Fibroblast of pulmonary artery (primary cell): Measurements from ENCODE around the gene CASTOR1.

Experiments
- DNase-seq: peaks from one replicate; pipeline ENCODE4 v3.0.0-alpha.2; 2010; ENCODE audit warnings: low read depth
- H3K4me3 ChIP-seq: replicated peaks from 2 replicates; pipeline ENCODE4 v1.5.1; 2011; ENCODE audit warnings: low read depth, mild to moderate bottlenecking, control low read depth, low read length, moderate library complexity
- TF ChIP-seq, protein P1 (sequence below): IDR thresholded peaks from 2 replicates; pipeline ENCODE4 v1.5.1; 2011; ENCODE audit warnings: mild to moderate bottlenecking, control low read depth, low read length, inconsistent platforms; ENCODE audit errors: missing control alignments

The CASTOR1 gene

DNA sequence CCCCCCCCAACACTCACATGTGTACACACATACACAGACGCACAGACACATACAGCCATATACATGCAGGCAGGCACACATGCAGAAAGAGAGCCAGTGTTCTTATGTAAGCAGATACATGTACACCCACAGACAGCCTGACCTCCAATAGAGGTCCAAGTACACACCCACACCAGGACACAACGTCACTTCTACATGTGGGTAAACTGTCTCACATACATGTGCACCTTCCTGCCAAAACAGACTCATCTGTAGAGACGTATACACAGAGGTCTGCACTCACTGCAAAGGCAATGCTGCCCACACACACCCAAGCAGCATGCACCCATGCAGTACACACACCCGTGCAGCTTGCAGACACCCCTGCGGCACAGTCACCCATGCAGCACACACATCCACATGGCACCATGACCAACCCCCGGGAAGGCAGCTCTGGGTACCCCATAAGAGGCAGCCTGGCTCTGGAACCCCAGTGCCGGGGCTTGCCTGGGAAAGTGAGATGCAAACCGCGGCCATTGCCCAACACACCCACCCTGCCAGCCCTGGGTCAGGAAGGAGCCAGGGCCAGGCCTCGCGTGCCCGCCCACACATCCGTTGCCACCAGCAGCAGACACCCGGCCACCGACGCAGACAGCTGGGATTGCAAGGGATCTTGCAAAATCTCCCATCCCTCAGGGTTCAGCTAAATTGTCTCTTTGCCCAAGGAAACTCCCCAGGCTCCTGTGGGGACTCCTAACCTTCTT lies 10.1 kb downstream of the CASTOR1 start:
- H3K4me3 ChIP-seq, result no peak overlapping the region
- TF ChIP-seq, protein P1, sequence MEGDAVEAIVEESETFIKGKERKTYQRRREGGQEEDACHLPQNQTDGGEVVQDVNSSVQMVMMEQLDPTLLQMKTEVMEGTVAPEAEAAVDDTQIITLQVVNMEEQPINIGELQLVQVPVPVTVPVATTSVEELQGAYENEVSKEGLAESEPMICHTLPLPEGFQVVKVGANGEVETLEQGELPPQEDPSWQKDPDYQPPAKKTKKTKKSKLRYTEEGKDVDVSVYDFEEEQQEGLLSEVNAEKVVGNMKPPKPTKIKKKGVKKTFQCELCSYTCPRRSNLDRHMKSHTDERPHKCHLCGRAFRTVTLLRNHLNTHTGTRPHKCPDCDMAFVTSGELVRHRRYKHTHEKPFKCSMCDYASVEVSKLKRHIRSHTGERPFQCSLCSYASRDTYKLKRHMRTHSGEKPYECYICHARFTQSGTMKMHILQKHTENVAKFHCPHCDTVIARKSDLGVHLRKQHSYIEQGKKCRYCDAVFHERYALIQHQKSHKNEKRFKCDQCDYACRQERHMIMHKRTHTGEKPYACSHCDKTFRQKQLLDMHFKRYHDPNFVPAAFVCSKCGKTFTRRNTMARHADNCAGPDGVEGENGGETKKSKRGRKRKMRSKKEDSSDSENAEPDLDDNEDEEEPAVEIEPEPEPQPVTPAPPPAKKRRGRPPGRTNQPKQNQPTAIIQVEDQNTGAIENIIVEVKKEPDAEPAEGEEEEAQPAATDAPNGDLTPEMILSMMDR, result no peak
- DNase-seq, result no peak

DNA sequence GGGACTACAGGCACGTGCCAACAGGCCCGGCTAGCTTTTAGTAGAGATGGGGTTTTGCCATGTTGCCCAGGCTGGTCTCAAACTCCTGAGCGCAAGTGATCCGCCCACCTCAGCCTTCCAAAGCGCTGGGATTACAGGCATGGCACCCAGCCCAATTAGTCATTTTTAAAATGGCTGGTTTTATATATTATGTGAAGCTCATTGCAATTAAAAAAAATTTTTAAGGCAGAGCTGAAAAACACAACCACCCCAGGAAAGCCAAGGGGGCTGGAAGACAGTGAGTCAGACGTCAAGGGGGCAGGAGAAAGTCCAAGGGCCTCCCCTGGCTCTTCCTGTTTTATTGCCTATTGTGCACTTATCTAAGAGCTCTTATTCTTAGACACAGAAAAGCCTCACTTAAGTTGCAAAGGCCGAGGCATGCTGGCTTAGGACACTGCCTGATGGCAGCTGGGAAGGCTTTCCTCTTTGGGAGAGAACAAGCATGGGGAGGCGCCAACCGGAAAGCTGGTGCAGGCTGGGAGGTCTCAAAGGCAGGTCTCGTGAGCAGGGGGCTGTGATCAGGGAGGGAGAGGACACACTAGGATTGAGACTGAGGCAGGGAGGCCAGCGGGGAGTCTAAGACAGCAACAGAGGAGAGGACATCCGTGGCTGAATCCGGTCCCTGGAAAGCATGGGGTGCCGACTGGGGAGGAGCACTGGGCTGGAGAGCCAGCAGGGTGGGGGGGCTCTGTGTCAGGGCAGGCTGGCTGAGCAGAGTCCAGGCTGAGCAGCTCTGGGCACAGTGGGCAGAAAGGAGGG lies 11.6 kb downstream of the CASTOR1 start:
- DNase-seq, result peak; percentile 93
- H3K4me3 ChIP-seq, result peak overlapping the region; percentile 22
- TF ChIP-seq, protein P1, result no peak

DNA sequence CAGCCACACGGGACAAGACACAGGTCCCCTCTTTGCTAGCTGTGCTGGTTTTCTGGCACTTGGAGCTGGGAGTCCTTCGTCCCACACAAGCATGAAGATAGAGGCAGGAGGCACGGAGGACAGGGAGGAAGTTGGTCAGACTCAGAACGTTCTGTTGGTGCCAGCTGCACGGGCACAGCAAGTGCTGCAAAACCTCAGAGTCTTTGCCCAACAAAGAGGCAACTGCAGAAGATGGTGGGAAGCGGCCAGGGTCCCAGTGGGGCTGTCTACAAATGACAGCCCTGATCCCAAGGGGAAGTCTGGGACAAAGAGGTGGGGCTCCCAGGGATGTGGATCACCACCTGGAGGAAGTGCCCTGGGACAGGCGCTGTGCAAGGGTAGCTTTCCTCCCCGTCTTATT lies 13.3 kb downstream of the CASTOR1 start:
- no peak overlapping the region for H3K4me3 ChIP-seq
- no peak for DNase-seq
- TF ChIP-seq, protein P1, result no peak

DNA sequence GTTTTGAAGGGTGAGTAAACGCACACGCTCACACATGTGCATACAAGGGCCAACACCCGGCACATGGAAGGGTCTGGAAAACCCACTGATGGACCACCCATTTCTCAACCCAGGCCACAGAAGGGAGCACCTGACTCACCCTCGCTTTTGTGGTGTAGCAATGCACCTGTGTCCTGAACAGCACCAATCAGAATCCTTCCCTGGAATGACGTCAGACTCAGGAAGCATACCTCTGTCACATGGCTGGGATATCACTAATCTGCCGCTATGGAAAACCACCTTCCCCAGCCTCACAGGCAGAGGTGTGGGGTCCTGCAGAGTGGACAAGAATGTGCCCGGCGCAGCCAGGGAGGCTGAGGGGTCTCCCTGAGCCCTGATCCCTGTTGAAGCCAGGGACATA lies 13.7 kb downstream of the CASTOR1 start:
- no peak overlapping the region for H3K4me3 ChIP-seq
- TF ChIP-seq, protein P1, result no peak
- no peak for DNase-seq

DNA sequence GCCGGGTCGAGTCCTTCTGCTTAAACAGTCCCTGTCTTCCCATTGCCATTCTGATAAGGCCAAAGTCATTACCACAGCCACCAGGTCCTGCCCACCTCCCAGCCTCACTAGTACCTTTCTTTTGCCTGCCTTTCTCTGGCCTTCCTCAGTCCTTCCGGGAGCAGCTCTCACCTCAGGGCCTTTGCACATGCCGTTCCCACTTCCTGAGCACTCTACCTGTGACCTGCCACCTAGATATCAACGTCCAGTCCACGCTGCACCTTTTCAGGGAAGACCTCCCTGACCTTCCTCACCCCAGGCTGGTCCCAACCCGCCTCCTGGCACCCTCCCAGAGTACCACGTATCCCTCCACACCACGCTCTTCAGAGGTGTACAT lies 14.9 kb downstream of the CASTOR1 start:
- no peak for DNase-seq
- no peak overlapping the region for H3K4me3 ChIP-seq
- TF ChIP-seq, protein P1, result no peak

DNA sequence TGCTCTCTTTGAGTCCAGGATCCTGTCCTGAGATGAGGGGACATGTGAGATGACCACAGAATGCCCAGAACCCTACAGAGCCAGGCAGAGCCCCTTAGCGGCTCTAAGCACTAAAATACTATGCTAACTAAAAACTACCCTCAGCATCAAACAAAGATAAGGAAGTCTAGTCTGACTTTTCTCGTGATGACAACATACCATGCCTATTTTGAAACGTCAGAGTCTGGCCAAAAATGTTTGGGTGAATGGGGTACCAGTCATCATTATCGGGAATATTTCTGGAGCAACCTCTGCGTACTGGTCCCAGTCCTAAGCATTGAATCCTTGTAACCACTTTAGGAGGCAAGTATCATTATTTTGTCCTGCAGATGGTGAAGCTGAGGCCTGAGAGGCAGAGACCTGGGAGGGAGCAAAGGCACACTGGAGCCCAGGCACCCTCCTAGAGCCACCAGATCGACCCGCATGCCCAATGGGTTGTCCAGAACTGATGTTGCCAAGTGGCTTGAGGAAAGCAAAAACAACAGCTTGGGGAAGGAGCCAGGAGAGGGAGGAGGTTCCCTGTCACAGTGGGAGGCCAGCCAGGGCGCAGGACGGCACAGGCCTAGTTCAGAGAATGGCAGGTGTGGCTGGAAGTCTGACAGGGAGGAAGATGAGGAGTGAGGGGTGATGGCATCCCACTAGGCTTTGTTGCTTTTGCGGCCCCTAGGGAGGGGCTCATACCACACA lies 15.4 kb downstream of the CASTOR1 start:
- DNase-seq, result no peak
- no peak overlapping the region for H3K4me3 ChIP-seq
- TF ChIP-seq, protein P1, result no peak
